Gastrocnemius medialis (tissue), 4 donors: ENCODE data around the gene TJP3. TPM values are rescaled to one million over a fixed set of nuclear protein-coding genes. Genes with fewer than 3 reads are reported as not detected.
"Not testable (repeated sequence)": the region's sequence is repeated elsewhere in the genome, so short reads cannot be mapped to it uniquely, and the experiment has no call there.

Experiments used
- ATAC-seq, 2 donors: fragments of 150-250 bp; one replicate each; pipeline ENCODE4 v1.9.1; 2016
- DNase-seq, 2 donors: peaks; one replicate each; pipeline ENCODE4 v3.0.0-alpha.2; 2019
- H3K27ac ChIP-seq, 4 donors: fragments of 200-600 bp; sonication (generic); 1 replicate in 1 of 4; 2 replicates in 3 of 4; pipeline ENCODE4 v1.5.1; 2016 to 2018; ENCODE audit warnings: mild to moderate bottlenecking in 2 of 4, moderate library complexity in 1 of 4
- H3K27me3 ChIP-seq, 3 donors: fragments of 200-600 bp; sonication (generic) in 2 of 3; 1 replicate in 1 of 3; 2 replicates in 2 of 3; pipeline versions ENCODE4 v1.5.1 to v1.6.0; 2016 to 2019; ENCODE audit warnings: mild to moderate bottlenecking in 1 of 3, moderate library complexity in 1 of 3
- H3K36me3 ChIP-seq, 2 donors: fragments of 200-600 bp; sonication (generic) in 1 of 2; one replicate each; pipeline ENCODE4 v1.5.1; 2017 to 2018
- H3K4me1 ChIP-seq, 2 donors: fragments of 200-600 bp; sonication (generic) in 1 of 2; one replicate each; pipeline ENCODE4 v1.5.1; 2016 to 2017; ENCODE audit warnings: mild to moderate bottlenecking in 2 of 2
- H3K4me3 ChIP-seq, 4 donors: fragments of 200-600 bp; sonication (generic) in 3 of 4; 1 replicate in 1 of 4; 2 replicates in 3 of 4; pipeline ENCODE4 v1.5.1; 2016 to 2019; ENCODE audit warnings: mild to moderate bottlenecking in 2 of 4
- H3K9me3 ChIP-seq, 3 donors: fragments of 200-600 bp; sonication (generic) in 2 of 3; 1 replicate in 1 of 3; 2 replicates in 2 of 3; pipeline ENCODE4 v1.5.1; 2016 to 2019
- POLR2A ChIP-seq, 2 donors: fragments of 450-650 bp; IDR thresholded peaks; one replicate each; pipeline ENCODE4 v1.6.1; 2017; ENCODE audit warnings: antibody characterized with exemption in 2 of 2, mild to moderate bottlenecking in 2 of 2, moderate library complexity in 2 of 2
- in situ Hi-C, 4 donors: fragments of 200-750 bp; cut with MboI; loops; one replicate each; pipeline versions ENCODE4 v1.15.0 to v1.8.0; 2017; ENCODE audit warnings: low sequenced_read_pairs in 4 of 4
- intact Hi-C: fragments of 100-400 bp; cut with DNase I; formaldehyde crosslinking; loops from one replicate; pipeline ENCODE4 v1.15.1; 2023; ENCODE audit warnings: low total_unique reads
- total RNA-seq, 4 donors: library from RNA; depleted of rRNA; stranded (reverse); fragments of >200 nt; gene quantifications; one replicate each; pipeline versions ENCODE4 v1.1.0 to v1.2.3, GENCODE V29; 2016
- TF ChIP-seq, protein P1 (sequence below), 5 experiments: fragments of 450-650 bp in 3 of 5; fragments of 200-600 bp in 2 of 5; sonication (generic) in 2 of 5; IDR thresholded peaks in 4 of 5; conservative IDR thresholded peaks in 1 of 5; 1 replicate in 4 of 5; 2 replicates in 1 of 5; pipeline ENCODE4 v1.5.1; 2016 to 2019; ENCODE audit warnings: antibody characterized with exemption in 5 of 5, mild to moderate bottlenecking in 3 of 5, moderate library complexity in 3 of 5

The TJP3 gene
- total RNA-seq, 4 donors from 2014 or later = 0.67 to 3.7 (median 1.7) TPM

DNA sequence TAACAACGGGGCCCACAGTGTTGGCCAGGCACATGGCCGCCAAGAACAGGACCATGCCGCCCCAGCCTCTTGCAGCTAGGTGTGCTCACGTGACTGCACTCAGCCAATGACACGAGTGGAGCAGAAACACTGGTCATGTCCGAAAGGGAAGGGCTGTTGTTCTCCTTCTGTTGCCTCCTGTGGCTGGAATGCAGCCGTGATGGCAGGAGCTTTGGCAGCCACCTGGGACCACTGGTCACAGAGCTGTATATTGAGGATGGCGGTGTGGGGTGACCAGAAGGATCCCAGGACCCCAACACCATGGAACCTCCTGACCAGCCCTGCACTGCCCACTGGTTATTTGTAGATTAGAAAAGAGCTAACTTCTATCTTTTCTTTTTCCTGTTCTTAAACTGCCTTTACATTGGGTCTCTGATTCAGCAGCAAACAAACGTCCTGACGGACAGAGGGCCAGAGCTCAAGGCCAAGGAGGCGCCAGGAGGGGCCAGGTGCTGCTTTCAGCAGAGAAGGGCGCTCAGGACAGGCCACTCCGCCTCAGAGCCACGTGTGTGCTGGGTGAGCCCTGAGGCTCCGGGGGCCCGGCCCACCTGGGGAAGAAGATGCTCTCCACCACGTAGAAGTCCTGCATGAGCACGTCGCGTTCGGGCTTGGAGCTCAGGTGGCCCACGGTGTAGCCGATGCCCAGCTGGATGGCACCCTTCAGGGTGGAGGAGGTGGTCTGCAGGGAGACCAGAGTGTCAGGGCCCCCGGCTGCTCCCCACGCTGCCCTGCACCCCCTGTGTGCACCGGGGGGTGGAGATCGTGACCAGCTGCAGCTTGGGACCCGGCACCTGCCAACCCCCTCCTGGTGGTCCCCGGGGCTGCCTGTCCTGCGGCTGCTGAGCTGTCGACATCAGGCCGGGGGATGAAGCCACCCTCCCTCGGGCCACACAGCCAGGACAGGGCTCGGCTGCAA lies 46.6 kb upstream of the TJP3 start:
- no peak for ATAC-seq
- no peaks in the 10 kb centered on the region for H3K9me3 ChIP-seq
- TF ChIP-seq POLR2A (IDR thresholded peaks at IDR 0.05) = no peak
- TF ChIP-seq, protein P1, sequence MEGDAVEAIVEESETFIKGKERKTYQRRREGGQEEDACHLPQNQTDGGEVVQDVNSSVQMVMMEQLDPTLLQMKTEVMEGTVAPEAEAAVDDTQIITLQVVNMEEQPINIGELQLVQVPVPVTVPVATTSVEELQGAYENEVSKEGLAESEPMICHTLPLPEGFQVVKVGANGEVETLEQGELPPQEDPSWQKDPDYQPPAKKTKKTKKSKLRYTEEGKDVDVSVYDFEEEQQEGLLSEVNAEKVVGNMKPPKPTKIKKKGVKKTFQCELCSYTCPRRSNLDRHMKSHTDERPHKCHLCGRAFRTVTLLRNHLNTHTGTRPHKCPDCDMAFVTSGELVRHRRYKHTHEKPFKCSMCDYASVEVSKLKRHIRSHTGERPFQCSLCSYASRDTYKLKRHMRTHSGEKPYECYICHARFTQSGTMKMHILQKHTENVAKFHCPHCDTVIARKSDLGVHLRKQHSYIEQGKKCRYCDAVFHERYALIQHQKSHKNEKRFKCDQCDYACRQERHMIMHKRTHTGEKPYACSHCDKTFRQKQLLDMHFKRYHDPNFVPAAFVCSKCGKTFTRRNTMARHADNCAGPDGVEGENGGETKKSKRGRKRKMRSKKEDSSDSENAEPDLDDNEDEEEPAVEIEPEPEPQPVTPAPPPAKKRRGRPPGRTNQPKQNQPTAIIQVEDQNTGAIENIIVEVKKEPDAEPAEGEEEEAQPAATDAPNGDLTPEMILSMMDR (IDR thresholded peaks at IDR 0.05 in 4 of 5, conservative IDR thresholded peaks at IDR 0.05 in 1 of 5) = no peak
- DNase-seq = no peak
- no peak overlapping the region for H3K4me3 ChIP-seq
- peak overlapping the region in 1 of 4 donors; percentile 16 for H3K27ac ChIP-seq
- H3K27me3 ChIP-seq = no peaks in the 10 kb centered on the region
- in situ Hi-C loops = loop anchor here in 2 of 4 donors (5.0 kb wide), 1 partner anchor 41 kb away; the partner anchor contains the start of gene PIP5K1C (in 2 of the 2)
- intact Hi-C loops = loop anchor here (10.0 kb wide), 1 partner anchor 163 kb away; no protein-coding TSS in a partner anchor
- H3K4me1 ChIP-seq = peaks cover 6% of the 10 kb centered on the region in 2 donors
- H3K36me3 ChIP-seq = peaks cover 0 to 31% of the 10 kb centered on the region in 2 donors

DNA sequence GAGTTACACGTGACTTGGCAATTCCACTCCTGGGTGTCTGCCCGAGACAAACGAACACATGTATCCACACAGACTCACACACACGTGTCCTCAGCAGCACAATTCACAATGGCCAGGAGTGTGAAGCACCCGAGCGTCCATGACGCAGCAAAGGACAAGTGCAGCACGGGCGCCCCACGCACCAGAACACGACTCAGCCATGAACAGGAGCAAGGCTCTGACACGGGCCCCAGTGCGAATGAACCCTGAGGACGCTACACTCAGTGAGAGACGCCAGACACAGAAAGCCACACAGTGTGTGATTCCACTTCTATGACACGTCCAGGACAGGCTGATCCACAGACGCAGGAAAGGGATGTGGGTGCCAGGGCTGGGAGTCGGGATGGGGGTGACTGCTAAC lies 44.3 kb upstream of the TJP3 start:
- H3K9me3 ChIP-seq = no peaks in the 10 kb centered on the region
- no peak for TF ChIP-seq POLR2A (IDR thresholded peaks at IDR 0.05)
- TF ChIP-seq, protein P1 (IDR thresholded peaks at IDR 0.05 in 4 of 5, conservative IDR thresholded peaks at IDR 0.05 in 1 of 5) = no peak
- intact Hi-C loops (loop anchor here (10.0 kb wide), 1 partner anchor 161 kb away; no protein-coding TSS in a partner anchor), in situ Hi-C loops (loop anchor here in 2 of 4 donors (5.0 kb wide), 1 partner anchor 38 kb away; the partner anchor contains the start of gene PIP5K1C (in 2 of the 2))
- H3K27me3 ChIP-seq = no peaks in the 10 kb centered on the region
- DNase-seq (no peak), ATAC-seq (no peak)
- H3K4me1 ChIP-seq = peaks cover 6 to 7% of the 10 kb centered on the region in 2 donors
- H3K4me3 ChIP-seq = no peak overlapping the region
- H3K36me3 ChIP-seq = peaks cover 0 to 19% of the 10 kb centered on the region in 2 donors
- no peak overlapping the region for H3K27ac ChIP-seq

DNA sequence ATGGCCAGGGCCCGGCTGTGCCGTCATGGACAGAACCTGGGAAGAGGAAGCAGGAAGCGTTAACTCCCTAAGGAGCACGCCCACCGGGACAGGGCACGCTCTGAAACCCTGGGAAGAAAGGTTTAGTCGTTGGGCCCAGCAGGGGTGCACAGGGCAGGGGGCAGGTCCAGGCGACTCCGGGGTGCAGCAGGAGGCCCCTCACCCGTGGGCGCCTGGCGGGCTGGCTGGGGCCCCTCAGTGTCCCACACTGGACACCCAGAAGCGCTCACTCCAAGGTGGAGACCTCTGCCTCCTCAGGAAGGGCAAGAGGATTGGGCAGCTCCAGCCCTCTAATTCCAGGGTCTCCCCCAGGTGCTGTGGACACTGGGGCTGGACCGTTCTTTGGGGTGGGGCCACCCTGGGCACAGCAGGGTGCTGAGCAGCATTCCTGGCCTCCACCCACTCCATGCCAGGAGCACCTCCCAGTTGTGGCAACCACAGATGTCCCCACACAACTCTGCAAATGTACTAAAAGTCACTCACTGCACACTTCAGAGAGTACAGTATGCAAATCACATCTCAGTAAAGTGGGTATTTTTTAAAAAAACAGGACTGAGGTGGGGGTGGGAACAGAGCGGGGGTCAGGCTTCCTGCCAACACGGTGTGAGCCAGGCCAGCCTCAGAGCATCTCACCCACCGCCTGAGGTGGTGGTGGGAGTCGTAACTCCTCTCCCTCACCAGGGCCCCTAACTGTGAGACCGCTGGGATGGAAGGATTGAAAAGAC lies 43.1 kb upstream of the TJP3 start:
- Histone ChIP-seq H3K36me3 (peaks cover 0 to 13% of the 10 kb centered on the region in 2 donors), H3K27ac (no peak overlapping the region), H3K4me1 (peaks cover 14 to 17% of the 10 kb centered on the region in 2 donors), H3K9me3 (no peaks in the 10 kb centered on the region), H3K27me3 (no peaks in the 10 kb centered on the region), H3K4me3 (no peak overlapping the region)
- intact Hi-C loops (loop anchor here (10.0 kb wide), 1 partner anchor 160 kb away; no protein-coding TSS in a partner anchor), in situ Hi-C loops (loop anchor here in 2 of 4 donors (5.0 kb wide), 1 partner anchor 37 kb away; the partner anchor contains the start of gene PIP5K1C (in 2 of the 2))
- no peak for TF ChIP-seq POLR2A (IDR thresholded peaks at IDR 0.05)
- TF ChIP-seq, protein P1 (IDR thresholded peaks at IDR 0.05 in 4 of 5, conservative IDR thresholded peaks at IDR 0.05 in 1 of 5) = no peak
- ATAC-seq = no peak
- DNase-seq = no peak

DNA sequence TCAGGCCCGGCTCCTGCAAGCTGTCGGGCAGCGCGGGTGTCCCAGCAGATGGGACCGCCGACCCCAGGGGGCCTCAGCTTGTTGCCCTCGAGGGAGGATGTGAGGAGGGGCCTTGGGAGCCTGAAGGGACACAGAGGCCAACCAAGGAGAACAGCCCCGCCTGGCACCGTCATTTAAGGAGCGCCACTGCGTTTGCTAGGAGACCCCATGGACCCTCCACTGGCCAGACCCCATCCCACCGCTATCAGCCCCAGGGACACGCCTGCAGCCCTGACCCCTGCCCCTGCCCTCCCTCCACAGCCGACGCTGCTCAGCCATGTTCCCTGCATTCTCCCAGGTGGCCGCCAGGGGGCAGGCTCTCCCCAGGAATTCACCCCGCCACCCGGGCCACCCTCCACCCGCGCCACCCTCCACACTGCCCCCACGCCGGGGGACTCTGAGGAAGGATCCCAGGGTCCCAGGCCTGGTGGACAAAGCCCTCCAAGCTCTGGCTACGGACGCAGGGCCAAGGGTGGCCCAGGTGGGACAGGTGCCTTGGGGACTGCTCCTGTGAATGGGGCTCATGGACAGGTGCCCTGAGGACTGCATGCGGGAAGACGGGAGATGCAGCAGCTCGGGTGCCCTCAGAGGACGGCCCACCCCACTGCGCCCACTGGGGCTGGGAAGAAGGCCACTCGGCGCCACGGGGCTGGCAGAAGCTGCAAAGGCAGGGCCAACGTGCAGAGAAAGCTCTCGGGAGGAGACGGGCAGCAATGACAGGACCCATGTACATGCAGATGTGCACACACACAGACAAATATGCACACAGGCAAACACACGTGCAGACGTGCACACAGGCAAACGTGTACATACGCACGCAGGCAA lies 42.3 kb upstream of the TJP3 start:
- no peak for TF ChIP-seq POLR2A (IDR thresholded peaks at IDR 0.05)
- TF ChIP-seq, protein P1 (IDR thresholded peaks at IDR 0.05 in 4 of 5, conservative IDR thresholded peaks at IDR 0.05 in 1 of 5) = peak; percentile 85 to 97 (median 97)
- DNase-seq = peak in 1 of 2 donors; percentile 50
- no peaks in the 10 kb centered on the region for H3K9me3 ChIP-seq
- in situ Hi-C loops = no loop called here
- no peak overlapping the region for H3K4me3 ChIP-seq
- intact Hi-C loops = loop anchor here (1.0 to 10.0 kb wide), 2 partner anchors 34 to 159 kb away; partner anchors contain the start of gene PIP5K1C
- ATAC-seq = peak; percentile 19 to 57
- peaks cover 22 to 23% of the 10 kb centered on the region in 2 donors for H3K4me1 ChIP-seq
- H3K27me3 ChIP-seq = no peaks in the 10 kb centered on the region
- no peak overlapping the region for H3K27ac ChIP-seq
- H3K36me3 ChIP-seq = peaks cover 0 to 13% of the 10 kb centered on the region in 2 donors

DNA sequence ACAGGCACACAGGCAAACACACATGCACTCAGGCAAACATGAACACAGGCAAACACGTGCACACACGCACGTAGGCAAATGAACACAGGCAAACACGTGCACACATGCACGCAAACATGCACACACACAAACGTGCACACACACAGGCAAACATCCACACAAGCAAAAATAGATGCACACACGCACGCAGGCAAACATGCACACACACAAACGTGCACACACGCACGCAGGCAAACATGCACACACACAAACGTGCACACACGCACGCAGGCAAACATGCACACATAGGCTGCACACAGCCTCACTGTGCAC lies 41.7 kb upstream of the TJP3 start:
- intact Hi-C loops = loop anchor here (1.0 to 10.0 kb wide), 2 partner anchors 34 to 158 kb away; partner anchors contain the start of gene PIP5K1C
- Histone ChIP-seq H3K36me3 (peaks cover 0 to 13% of the 10 kb centered on the region in 2 donors), H3K4me1 (peaks cover 24 to 28% of the 10 kb centered on the region in 2 donors)
- H3K4me3 ChIP-seq, H3K27ac ChIP-seq, in situ Hi-C loops, H3K27me3 ChIP-seq, ATAC-seq, H3K9me3 ChIP-seq, DNase-seq: not testable (repeated sequence)
